ENCODE results near the gene AHNAK2.

The AHNAK2 gene

DNA sequence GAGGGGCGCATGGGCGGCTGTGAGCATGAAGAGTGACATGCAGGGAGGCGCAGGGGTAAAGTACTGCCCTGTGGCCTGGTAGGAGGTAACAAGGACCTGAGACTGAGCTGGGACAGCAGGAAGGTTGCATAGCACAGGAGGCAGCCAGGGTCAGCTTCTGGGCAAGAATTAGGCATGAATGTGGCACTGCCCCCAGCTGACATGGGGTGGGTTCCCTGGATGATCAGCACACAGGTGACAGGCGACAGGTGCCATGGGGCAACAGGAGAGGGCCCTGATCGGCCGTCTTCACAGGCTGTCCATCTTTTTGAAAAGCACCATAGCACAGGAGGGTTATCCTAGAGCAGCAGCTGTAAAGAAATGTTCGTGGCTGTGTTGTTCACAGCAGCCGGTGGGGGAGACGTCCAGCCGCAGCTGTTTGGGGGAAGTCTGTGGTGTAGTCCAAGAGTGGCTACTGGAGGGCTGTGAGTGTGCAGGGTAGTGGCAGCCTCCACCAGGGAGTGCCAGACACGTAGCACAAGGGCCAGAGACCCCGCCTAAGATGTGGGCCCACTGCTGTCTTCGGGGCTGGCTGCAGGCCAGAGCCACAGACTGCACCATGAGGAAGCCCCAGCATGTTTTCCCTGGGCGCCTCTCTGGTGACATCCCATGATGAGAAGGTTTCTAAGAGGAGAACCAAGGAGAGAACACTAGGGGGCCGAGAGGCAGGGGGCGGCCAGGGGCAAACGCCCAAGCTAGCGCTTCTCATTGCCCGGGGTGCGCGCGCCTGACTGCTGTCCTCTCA is 15.8 kb upstream of the AHNAK2 start (continued):
- TF ChIP-seq, protein P1, sequence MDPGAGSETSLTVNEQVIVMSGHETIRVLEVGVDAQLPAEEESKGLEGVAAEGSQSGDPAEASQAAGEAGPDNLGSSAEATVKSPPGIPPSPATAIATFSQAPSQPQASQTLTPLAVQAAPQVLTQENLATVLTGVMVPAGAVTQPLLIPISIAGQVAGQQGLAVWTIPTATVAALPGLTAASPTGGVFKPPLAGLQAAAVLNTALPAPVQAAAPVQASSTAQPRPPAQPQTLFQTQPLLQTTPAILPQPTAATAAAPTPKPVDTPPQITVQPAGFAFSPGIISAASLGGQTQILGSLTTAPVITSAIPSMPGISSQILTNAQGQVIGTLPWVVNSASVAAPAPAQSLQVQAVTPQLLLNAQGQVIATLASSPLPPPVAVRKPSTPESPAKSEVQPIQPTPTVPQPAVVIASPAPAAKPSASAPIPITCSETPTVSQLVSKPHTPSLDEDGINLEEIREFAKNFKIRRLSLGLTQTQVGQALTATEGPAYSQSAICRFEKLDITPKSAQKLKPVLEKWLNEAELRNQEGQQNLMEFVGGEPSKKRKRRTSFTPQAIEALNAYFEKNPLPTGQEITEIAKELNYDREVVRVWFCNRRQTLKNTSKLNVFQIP (CRISPR knock-in tag; IDR thresholded peaks at IDR 0.05; ENCODE audit: borderline replicate concordance, low read depth), result no peak

DNA sequence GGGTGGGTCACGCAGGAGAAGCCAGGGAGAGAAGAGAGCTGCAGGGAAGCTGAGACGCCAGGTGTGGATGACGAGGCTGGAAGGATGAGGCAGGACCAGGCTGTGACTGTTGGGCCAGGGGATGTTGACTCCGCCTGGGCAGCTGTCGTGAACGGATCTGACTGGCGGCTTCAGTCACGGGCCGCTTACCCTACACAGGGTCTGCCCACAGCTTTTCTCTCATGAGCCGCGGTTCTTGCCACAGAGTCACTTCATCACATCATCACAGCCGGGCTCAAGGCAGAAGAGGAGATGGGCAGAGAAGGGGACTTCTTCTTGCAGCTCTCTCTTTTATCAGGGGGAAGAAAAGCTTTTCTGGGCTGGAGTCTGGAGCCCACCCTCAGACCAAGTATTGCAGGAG is 15.1 kb upstream of the AHNAK2 start:
- ATAC-seq, result no peak
- TF ChIP-seq OSR1 (CRISPR knock-in tag; IDR thresholded peaks at IDR 0.05) (no peak), GLIS3 (CRISPR knock-in tag; IDR thresholded peaks at IDR 0.05) (no peak), RARB (CRISPR knock-in tag; IDR thresholded peaks at IDR 0.05) (no peak), TOX (CRISPR knock-in tag; IDR thresholded peaks at IDR 0.05; ENCODE audit: borderline replicate concordance) (no peak), ZNF8 (CRISPR knock-in tag; IDR thresholded peaks at IDR 0.05) (no peak), ZC3H10 (CRISPR knock-in tag; IDR thresholded peaks at IDR 0.05) (no peak), ISL1 (CRISPR knock-in tag; IDR thresholded peaks at IDR 0.05) (no peak), PPARA (CRISPR knock-in tag; IDR thresholded peaks at IDR 0.05; ENCODE audit: borderline replicate concordance) (no peak), TCF4 (CRISPR knock-in tag; IDR thresholded peaks at IDR 0.05; ENCODE audit: borderline replicate concordance) (no peak), BACH2 (CRISPR knock-in tag; IDR thresholded peaks at IDR 0.05; ENCODE audit: borderline replicate concordance) (no peak), ZFP3 (CRISPR knock-in tag; IDR thresholded peaks at IDR 0.05) (no peak), ESRRG (CRISPR knock-in tag; IDR thresholded peaks at IDR 0.05) (no peak), ZFP30 (CRISPR knock-in tag; IDR thresholded peaks at IDR 0.05) (no peak), ZNF565 (CRISPR knock-in tag; conservative IDR thresholded peaks at IDR 0.05; ENCODE audit: low read depth) (no peak)
- TF ChIP-seq, protein P2, sequence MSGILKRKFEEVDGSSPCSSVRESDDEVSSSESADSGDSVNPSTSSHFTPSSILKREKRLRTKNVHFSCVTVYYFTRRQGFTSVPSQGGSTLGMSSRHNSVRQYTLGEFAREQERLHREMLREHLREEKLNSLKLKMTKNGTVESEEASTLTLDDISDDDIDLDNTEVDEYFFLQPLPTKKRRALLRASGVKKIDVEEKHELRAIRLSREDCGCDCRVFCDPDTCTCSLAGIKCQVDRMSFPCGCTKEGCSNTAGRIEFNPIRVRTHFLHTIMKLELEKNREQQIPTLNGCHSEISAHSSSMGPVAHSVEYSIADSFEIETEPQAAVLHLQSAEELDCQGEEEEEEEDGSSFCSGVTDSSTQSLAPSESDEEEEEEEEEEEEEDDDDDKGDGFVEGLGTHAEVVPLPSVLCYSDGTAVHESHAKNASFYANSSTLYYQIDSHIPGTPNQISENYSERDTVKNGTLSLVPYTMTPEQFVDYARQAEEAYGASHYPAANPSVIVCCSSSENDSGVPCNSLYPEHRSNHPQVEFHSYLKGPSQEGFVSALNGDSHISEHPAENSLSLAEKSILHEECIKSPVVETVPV (CRISPR knock-in tag; IDR thresholded peaks at IDR 0.05), result no peak
- TF ChIP-seq, protein P3, sequence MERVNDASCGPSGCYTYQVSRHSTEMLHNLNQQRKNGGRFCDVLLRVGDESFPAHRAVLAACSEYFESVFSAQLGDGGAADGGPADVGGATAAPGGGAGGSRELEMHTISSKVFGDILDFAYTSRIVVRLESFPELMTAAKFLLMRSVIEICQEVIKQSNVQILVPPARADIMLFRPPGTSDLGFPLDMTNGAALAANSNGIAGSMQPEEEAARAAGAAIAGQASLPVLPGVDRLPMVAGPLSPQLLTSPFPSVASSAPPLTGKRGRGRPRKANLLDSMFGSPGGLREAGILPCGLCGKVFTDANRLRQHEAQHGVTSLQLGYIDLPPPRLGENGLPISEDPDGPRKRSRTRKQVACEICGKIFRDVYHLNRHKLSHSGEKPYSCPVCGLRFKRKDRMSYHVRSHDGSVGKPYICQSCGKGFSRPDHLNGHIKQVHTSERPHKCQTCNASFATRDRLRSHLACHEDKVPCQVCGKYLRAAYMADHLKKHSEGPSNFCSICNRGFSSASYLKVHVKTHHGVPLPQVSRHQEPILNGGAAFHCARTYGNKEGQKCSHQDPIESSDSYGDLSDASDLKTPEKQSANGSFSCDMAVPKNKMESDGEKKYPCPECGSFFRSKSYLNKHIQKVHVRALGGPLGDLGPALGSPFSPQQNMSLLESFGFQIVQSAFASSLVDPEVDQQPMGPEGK (CRISPR knock-in tag; IDR thresholded peaks at IDR 0.05; ENCODE audit: borderline replicate concordance), result no peak

DNA sequence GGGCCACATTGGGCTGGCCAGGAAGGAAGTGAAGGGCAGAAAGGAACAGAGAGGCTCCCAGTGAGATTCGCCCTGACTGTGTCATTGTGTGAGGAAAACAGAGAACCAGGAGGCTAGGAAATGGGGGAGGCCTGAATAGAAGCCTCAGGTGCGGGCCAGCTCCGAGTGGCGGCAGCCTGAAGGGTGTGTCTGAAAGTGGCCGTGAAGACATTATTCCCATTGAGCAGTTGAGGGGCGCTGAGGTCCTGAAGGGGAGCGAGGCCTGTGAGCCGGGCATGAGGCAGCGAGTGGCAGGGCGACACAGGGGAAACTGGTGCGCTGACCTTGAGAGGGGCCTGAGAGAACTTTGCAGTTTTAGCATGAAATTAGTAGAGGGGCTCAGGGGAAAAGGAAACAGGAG is 14.3 kb upstream of the AHNAK2 start:
- TF ChIP-seq TOX (CRISPR knock-in tag; IDR thresholded peaks at IDR 0.05; ENCODE audit: borderline replicate concordance) (no peak), ZNF70 (CRISPR knock-in tag; IDR thresholded peaks at IDR 0.05) (no peak)
- no peak for ATAC-seq

DNA sequence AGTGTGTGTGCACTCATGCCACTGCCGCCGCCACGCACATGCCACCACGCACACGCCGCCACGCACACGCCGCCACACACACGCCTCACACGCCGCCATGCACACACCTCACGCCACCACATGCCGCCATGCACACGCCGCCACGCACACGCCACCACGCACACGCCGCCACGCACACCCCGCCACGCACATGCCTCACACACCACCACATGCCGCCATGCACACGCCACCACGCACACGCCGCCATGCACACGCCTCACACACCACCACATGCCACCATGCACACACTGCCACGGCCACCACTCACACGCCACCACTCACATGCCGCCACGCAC is 13.7 kb upstream of the AHNAK2 start:
- TF ChIP-seq, protein P1 (CRISPR knock-in tag; IDR thresholded peaks at IDR 0.05; ENCODE audit: borderline replicate concordance, low read depth), result no peak
- ATAC-seq, result no peak

DNA sequence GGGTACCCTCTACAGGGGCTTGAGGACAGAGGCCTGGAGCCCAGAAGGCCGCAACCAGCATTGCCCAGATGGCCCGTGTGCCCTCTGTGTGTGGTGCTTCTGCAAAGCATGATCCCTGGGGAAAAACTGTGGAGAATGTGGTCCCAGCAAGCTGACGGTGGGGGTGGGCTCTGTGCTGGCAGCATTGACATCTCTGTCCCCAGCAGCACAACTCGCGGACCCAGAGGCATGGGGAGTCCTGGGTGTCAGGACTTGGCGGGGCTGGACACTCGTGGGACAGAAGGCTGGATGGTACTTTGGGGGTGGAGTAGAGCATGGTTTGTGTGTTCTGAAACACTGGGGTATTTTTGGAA is 11.8 kb upstream of the AHNAK2 start:
- no peak for ATAC-seq

More for the DNA sequence above, 11.8 kb upstream of the AHNAK2 start:
- TF ChIP-seq BACH2 (CRISPR knock-in tag; IDR thresholded peaks at IDR 0.05; ENCODE audit: borderline replicate concordance) (no peak), ZC3H10 (CRISPR knock-in tag; IDR thresholded peaks at IDR 0.05) (no peak), CSDC2 (CRISPR knock-in tag; IDR thresholded peaks at IDR 0.05) (no peak), TOX (CRISPR knock-in tag; IDR thresholded peaks at IDR 0.05; ENCODE audit: borderline replicate concordance) (no peak), ARNTL (CRISPR knock-in tag; IDR thresholded peaks at IDR 0.05; ENCODE audit: borderline replicate concordance, low read depth) (no peak), RARB (CRISPR knock-in tag; IDR thresholded peaks at IDR 0.05) (no peak), SNAI2 (CRISPR knock-in tag; IDR thresholded peaks at IDR 0.05) (no peak)
- TF ChIP-seq, protein P4, sequence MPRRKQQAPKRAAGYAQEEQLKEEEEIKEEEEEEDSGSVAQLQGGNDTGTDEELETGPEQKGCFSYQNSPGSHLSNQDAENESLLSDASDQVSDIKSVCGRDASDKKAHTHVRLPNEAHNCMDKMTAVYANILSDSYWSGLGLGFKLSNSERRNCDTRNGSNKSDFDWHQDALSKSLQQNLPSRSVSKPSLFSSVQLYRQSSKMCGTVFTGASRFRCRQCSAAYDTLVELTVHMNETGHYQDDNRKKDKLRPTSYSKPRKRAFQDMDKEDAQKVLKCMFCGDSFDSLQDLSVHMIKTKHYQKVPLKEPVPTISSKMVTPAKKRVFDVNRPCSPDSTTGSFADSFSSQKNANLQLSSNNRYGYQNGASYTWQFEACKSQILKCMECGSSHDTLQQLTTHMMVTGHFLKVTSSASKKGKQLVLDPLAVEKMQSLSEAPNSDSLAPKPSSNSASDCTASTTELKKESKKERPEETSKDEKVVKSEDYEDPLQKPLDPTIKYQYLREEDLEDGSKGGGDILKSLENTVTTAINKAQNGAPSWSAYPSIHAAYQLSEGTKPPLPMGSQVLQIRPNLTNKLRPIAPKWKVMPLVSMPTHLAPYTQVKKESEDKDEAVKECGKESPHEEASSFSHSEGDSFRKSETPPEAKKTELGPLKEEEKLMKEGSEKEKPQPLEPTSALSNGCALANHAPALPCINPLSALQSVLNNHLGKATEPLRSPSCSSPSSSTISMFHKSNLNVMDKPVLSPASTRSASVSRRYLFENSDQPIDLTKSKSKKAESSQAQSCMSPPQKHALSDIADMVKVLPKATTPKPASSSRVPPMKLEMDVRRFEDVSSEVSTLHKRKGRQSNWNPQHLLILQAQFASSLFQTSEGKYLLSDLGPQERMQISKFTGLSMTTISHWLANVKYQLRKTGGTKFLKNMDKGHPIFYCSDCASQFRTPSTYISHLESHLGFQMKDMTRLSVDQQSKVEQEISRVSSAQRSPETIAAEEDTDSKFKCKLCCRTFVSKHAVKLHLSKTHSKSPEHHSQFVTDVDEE (CRISPR knock-in tag; IDR thresholded peaks at IDR 0.05), result no peak

Measured in SK-N-SH treated with all-trans-retinoic acid at 6 μM for 48 hours (cell line).